GM19238 (cell line): Measurements from ENCODE around the gene DAPK1.
"Not testable (repeated sequence)": the region's sequence is repeated elsewhere in the genome, so short reads cannot be mapped to it uniquely, and the experiment has no call there.

Experiments used
- DNase-seq: peaks from one replicate; pipeline ENCODE4 v3.0.0; 2011; ENCODE audit warnings: low spot score; ENCODE audit not compliant: insufficient read length

The DAPK1 gene

DNA sequence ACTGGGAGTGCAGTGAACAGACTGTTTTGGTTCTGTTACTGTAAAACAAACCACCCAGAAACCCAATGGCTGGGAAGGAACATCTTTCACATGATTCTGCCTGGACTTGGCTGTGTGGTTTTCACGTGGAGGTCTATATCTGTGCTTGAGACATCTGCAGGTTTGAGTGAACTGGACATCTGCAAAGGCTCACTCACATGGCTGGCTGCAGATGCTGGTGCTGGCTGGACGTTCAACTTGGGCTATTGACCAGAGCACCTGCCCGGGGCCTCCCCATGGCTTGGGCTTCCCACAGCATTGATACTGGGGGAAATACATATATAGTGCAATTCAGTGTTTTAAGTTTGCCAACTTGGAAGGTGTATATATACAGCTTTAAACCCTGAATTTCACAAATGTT, 235.1 kb downstream of the DAPK1 start:
- no peak for DNase-seq

DNA sequence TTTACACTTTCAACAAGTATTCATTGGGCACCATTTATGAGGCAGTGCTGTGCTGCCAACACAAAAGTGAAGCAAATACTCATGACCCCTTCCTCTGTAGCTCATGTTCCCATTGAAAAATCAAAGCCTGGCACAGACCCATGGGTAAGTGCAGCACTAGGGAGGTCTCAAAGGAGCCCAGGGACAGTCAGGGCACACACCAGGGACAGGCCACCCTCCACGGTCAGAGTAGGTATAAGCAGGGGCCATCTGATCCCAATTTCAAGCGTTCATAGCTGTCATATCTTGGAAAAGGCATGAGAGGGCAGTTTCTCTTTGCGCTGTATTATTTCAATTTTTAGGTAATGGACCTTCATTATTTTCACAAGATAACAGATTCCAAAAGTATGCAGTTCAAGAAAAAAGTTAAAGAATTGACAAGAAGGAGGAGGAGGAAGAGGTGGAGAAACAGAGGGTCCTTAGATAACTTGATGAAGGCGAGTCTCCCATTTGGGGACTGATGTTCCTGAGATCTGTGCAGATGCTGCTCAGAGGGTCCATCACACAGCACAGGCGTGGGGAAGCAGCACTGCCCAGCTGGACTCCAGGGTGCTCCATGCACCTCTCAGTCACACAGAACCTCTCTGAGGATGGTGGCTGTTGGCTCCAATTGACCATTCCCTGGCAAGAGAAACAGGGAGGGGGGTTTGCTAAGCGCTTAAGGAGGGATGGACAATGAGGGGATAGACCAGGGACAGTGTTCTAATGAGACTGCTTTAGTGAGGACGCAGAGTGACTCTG, 235.8 kb downstream of the DAPK1 start:
- DNase-seq = no peak

DNA sequence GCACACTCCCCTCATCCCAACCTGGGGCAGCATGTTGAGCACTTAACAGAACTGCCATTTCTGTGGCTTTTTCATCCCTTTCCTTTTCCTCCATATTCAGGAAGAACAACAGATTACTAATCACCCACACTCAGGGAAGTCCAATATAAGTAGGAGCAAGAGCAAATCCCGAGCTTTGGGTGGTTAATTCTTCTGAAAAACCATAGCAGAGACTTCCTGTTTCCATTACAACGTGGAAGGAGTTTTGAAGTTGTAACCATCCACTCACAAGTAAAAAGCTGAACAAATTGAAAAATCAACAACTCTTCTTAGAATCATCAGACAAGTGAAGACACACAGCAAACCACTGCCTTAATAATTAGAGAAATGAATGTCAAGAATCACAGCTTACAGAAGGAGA, 236.4 kb downstream of the DAPK1 start:
- no peak for DNase-seq

DNA sequence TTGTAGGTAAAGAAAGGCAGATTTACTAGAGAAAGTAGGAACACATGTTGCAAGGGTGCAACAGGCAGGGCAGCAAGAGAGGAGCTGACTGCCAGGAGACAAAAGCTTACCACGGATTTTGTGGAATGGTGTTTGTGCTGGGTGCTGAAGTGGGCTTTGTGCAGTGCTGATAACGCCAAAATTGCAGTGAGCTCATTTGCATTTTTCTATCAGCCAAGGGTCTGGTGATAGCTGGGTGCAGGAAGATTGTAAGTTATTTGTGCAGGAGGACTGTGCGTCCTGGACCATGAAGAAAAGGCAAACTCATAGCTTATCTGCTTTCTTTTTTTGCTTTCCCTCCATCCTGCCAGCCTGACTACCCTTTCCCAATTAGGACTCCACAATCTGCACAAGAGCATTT, 241.9 kb downstream of the DAPK1 start:
- DNase-seq = no peak

DNA sequence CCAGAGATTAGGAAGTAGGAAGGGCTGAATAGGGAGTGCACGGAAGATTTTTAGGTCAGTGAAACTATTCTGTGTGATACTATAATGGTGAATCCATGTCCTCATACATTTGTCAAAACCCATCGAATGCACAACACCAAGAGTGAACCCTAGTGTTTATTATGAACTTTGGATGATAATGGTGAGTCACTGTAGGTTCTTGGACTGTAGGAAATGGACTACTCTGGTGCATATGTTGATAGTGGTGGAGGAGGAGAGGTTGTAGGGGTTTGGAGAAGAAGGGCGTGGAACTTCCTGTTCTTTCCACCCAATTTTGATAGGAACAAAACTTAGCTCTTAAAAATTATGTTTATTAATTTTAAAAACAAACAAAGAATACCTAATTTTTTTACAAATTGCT, 242.5 kb downstream of the DAPK1 start:
- DNase-seq = no peak

DNA sequence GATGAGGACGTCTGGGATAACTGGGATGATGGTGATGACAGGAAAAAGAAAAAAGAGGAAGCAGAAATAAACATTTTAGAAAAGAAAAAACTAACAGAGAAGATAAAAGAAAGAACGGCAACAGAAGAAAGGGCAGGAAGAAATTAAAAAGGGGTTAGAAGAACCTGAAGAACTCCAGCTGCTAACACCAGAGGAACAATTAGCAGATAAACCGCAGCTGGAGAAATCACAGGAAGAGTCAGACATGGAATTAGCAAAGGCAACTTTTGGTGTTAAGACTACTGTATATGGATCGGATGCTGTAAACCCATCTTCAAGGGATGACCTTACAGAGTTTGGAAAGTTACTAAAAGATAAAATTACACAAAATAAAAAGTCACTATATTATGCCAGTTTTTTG, 243.7 kb downstream of the DAPK1 start:
- no peak for DNase-seq

DNA sequence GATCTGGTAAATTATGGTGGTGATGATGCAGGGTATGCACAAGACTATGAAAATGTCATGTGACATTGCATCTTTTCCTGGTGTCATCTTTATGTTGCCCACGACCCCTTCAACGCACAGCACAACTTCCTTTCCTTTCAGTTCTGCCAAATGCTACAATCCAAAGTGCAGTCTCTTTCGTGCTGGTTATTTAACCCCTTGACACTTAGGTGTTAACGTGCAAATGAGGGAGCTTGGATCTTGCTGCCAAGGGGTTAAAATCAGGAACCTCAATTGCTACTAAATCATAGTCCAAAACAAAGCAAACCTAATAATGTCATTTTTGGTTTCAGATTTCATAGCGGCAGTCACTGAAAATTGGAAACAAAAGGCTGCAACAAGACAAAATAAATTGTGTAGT, 244.2 kb downstream of the DAPK1 start:
- DNase-seq = no peak

DNA sequence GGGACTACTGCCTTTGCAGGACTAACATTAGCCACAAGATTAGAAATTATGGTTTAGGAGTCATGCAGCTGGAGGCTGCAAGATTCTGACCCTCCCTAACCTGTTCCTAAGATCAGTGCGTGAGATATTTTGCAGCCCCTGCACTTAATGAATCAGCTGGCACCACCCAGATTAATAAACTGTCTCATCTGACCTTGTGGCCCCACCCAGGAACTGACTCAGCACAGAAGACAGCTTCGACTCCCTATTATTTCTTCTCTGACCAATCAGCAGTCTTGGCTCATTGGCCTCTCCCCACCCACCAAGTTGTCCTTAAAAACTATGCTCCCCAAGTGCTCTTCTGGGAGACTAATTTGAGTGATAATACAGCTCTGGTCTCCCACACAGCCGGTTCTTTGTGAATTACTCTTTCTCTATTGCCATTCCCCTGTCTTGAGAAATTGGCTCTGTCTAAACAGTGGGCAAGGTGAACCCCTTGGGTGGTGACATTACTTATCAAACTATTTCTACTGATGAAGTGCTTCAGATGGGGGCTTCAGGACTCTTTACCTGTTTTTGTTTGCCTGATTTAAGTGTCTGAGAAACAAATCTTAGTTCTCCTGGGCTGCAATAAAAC, 245.3 kb downstream of the DAPK1 start:
- no peak for DNase-seq

DNA sequence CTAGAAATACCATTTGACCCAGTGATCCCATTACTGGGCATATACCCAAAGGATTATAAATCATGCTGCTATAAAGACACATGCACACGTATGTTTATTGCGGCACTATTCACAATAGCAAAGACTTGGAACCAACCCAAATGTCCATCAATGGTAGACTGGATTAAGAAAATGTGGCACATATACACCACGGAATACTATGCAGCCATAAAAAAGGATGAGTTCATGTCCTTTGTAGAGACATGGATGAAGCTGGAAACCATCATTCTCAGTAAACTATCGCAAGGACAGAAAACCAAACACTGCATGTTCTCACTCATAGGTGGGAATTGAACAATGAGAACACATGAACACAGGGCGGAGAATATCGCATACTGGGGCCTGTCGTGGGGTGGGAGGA, 246.6 kb downstream of the DAPK1 start:
- not testable (repeated sequence) for DNase-seq

DNA sequence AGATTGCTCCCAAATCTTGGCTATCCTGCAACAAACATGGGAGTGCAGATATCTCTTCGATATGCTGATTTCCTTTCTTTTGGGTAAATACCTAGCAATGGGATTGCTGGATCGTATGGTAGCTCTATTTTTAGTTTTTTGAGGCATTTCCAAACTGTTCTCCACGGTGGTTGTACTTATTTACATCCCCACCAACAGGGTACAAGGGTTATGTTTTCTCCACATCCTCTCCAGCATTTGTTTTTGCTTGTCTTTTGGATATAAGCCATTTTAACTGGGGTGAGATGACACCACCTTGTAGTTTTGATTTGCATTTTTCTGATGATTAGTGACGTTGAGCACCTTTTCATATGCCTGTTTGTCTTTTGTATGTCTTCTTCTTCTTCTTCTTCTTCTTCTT, 248.5 kb downstream of the DAPK1 start:
- no peak for DNase-seq

DNA sequence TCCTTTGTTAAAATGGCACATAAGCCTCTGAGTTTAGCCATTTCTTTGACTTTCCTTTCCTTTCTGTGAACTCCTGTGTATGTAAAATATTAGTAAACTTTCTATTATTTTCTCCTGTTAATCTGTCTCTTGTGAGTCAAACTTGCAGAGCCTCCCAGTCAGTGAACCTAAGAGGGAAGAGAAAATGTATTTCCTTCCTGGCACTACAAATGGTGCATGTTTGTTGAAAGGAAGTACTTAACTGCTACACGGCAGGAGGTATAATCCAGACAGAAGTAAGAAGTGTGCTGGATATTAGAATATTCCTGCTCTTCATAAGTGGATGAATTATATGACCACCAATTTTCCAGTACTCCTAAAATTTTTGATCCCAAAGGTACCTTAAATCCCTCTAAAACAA, 251.2 kb downstream of the DAPK1 start:
- DNase-seq = no peak

DNA sequence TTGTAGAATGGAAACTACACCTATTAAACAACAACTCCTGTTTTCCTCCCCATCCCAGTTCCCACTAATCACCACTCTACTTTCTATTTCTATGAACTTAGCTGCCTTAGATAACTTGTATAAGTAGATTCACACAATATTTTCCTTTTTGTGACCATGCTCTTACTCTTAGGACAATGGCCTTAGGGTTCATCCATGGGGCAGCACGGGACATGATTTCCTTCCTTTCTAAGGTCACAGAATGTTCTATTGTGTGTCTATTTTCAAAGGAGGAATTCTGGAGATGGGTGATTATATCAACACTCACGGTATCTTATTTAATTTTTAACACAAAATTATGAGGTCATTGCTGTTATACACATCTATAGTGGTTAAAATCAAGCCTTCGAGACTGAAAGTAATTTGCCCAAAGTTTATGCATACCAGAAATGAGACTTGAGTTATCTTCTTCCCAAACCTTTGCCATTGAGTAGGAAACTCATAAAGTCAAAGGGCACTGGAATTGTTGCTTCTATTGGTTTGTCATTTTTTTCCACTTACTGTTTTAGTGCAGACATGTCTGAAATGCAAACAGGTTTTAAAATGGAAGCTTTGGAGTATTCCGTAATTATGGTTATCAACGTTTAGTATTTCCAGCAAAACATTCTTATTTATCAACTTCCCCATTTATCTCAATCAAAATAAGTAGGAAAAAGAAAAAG, 251.8 kb downstream of the DAPK1 start:
- DNase-seq = no peak

DNA sequence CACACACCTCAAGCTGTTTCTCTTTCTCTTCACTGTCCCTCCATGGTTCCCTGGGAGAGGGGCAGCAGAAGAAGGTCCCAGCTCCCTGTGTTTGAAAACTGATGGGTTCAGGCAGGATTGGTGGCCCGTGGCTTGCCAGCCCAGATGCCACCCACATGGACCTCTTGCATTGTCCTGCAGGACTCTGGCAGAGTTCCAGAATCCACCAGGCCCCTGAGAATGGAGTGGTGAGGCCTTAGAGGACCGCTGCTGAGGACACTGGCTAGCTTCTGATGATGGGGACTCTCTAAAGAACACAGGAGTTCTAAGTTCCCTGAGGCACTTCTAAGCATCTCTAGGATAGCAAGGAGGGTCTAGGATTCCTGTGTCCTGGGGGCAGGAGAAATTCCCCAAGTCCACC, 253.1 kb downstream of the DAPK1 start:
- DNase-seq = no peak

DNA sequence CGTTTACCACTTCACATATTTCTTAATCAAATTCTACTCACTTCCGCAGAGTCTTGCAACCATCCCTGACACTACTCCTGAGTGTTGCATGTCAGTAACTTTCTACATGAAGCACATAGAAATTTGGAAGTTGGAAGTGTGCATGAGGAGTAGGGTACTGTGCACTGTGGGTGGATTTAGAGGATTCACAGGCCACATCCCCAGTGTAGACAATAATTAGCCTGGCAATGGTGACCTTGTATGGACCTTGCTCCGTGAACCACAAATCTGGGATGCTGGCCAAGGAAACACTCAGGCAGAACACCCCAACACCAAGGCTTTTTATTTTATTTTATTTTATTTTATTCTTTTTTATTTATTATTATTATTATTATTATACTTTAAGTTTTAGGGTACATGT, 253.8 kb downstream of the DAPK1 start:
- DNase-seq = no peak

DNA sequence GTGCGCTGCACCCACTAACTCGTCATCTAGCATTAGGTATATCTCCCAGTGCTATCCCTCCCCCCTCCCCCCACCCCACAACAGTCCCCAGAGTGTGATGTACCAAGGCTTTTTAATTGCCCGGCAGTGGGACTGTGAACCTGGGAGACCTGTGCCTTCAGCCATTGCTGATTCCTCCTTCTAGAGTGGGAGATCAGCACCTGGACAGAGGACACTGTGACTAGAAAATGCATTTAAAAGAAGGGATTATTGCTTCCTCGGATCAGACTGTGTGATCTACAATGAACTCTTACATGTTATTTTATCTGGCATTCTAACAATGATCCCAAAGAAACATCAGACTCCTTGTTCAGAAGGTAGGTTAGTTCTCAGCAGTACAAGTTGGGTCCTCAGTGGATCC, 254.2 kb downstream of the DAPK1 start:
- no peak for DNase-seq

DNA sequence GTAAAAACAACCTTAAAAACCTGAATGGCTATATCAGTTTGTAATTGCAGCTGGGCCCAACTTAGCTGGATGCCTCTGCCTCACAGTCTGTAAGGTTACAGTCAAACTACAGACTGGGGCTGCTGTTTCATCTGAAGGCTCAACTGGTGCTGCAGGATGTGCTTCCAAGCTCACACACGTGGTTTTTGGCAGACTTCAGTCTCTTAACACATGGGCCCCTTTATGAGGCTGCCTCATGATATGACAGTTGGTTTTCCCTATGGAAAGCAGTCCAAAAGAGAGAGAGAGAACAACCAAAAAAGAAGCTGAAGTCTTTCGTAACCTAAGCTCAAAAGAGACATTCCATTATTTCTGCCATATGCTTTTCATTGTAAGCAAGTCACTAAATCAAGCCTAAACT, 255.6 kb downstream of the DAPK1 start:
- no peak for DNase-seq
